DMS153 (cell line): ENCODE data around the gene DES.

Experiments used
- DNase-seq: peaks from one replicate; lab custom pipeline; 2025; lab: John Stamatoyannopoulos, UW

Gene DES

DNA sequence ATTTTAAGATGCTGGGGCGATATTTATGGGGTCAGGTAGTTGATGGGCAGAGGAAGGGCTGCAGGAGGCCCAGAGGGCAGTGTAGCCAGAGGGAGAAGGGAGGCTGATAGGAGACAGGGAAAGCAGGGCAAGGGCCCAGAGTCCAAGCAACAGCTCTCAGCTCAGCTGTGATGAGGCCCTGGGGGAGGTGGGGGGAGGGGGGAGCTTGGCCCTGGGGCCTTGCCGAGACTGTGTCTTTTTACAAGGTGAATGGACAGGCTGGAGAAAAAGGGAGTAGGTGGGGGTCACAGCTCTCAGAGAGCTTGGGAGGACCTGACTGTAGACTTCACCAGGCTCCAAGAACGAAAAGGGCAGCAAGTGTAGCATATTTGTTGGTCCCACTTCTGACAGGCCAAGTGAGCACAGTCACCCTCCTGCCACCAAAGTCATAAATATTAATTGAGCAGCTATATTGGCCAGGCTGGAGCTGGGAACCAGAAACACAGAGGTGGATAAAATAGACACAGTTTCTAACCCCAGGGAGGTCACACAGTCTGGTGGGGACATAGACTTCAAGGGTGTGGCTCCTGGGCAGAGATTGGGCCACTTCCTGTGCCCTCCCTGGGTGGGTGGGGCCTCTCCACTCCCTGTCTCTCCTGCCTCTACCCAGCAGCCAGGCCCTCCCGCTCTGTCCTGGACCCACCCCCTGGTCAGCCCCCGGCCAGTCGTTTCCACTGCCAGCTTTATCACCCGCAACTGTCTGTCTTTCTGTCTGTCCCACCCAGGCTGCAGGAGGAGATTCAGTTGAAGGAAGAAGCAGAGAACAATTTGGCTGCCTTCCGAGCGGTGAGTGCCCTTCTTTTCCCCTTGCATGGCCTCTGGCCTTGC lies 1.4 kb downstream of the DES start:
- DNase-seq, result no peak

DNA sequence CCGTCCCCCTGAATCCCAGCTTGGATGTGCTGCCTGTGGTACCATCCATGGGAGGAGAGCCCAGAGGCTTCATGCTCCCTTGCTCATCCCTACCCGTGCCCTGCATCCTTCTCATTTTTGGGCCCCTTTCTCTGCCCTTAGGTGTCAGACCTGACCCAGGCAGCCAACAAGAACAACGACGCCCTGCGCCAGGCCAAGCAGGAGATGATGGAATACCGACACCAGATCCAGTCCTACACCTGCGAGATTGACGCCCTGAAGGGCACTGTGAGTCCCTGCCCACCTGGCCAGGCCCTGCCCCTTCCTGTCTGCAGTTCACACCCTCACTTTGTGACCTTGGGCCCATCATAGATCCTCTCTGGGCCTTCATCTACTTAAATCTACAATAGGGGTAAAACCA lies 2.5 kb downstream of the DES start:
- DNase-seq, result no peak

DNA sequence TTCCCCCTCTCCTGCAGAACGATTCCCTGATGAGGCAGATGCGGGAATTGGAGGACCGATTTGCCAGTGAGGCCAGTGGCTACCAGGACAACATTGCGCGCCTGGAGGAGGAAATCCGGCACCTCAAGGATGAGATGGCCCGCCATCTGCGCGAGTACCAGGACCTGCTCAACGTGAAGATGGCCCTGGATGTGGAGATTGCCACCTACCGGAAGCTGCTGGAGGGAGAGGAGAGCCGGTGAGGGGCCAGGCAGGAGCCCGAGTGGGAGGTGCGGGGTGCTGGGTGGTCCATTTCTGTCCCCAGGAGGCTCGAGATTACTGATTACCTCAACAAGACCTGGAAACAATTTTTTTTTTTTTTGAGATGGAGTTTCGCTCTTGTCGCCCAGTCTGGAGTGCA lies 3.1 kb downstream of the DES start:
- DNase-seq, result no peak

DNA sequence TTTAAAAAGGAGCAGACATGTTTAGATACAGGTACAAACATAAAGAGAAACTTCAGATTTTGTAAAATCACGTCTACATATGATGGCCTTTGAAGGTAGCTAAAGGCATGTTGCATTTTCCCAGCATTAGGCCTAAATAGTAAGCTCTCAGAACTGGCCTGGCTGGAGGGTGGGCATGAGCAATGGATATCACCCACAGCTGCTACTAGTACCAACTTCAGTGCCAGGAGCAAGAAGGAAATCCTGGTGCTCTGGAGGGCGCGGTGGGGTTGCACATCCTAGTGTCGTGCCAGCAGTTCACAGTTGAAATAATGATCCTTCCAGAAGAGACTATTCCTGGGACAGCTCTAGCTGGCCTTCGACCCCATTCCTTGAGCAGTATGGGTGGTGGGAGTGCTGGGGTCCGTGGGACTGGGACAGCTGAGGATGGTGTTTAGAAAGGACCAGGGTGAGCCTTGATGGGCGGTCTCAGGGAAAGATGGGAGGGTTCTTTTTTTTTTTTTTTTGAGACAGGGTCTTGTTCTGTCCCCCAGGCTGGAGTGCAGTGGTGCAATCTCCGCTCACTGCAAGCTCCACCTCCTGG lies 4.9 kb downstream of the DES start:
- no peak for DNase-seq

DNA sequence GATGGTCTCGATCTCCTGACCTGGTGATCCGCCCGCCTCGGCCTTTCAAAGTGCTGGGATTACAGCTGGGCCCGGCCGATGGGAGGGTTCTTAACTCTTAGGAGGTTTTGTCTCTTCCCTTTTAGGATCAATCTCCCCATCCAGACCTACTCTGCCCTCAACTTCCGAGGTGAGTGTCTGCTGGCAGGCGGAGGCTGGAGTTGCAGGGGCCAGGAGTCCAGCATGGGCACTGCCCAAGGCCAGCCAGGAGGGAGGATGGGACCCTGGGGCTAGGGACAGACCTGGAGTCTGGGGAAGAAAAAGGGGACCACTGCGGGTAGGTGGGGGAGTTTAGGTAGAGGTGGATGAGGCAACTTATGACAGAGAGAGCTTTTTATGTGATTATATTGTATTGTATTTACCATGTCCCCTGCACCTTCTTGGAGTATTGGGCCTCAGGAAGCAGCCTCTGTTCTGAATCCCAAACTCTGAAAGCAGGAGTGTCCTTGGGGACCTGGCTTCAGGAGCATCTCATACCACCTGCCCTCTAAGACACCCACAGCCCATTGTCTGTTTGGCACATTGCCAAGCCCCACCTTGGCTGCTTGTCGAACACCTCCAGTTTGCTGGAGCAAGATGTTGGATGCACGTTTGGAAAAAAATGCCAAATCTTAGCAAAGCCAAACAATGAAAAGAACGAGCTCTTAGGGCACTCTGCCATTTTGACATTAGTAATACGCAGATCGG lies 5.6 kb downstream of the DES start:
- DNase-seq, result no peak

DNA sequence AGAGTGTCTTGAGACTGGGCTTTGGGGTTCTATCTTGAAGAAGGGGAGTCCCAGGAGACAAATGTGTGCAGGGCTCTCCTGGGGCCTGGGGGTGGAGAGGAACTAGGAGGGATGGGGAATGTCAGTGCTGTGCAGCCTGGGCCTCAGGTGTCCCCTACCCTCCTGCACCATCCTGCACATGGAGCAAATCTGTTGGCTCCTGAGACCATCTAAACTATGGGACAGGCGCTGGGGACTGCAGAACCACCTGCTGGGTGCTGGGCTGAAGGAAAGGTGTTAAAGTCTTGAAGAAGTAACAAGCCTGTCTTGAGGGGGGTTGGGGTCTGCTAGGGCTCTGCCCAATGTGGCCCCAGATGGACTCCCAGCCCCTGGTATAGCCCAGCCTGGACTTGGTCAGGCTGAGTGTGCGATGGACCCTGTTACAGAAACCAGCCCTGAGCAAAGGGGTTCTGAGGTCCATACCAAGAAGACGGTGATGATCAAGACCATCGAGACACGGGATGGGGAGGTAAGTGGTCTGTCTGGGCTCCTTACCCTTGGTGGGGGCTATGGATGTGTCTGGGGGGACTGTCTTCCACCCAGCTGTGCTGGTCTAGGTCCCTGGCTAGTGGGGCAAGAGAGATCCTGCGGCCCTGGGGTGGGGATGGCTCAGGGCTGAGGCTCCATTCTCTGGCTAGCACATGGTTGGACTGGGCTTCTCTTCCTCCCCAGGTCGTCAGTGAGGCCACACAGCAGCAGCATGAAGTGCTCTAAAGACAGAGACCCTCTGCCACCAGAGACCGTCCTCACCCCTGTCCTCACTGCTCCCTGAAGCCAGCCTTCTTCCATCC lies 7.3 kb downstream of the DES start:
- DNase-seq, result no peak

DNA sequence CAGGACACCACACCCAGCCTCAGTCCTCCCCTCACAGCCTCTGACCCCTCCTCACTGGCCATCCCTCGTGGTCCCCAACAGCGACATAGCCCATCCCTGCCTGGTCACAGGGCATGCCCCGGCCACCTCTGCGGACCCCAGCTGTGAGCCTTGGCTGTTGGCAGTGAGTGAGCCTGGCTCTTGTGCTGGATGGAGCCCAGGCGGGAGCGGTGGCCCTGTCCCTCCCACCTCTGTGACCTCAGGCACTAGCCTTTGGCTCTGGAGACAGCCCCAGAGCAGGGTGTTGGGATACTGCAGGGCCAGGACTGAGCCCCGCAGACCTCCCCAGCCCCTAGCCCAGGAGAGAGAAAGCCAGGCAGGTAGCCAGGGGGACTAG lies 7.9 kb downstream of the DES start:
- DNase-seq, result no peak

DNA sequence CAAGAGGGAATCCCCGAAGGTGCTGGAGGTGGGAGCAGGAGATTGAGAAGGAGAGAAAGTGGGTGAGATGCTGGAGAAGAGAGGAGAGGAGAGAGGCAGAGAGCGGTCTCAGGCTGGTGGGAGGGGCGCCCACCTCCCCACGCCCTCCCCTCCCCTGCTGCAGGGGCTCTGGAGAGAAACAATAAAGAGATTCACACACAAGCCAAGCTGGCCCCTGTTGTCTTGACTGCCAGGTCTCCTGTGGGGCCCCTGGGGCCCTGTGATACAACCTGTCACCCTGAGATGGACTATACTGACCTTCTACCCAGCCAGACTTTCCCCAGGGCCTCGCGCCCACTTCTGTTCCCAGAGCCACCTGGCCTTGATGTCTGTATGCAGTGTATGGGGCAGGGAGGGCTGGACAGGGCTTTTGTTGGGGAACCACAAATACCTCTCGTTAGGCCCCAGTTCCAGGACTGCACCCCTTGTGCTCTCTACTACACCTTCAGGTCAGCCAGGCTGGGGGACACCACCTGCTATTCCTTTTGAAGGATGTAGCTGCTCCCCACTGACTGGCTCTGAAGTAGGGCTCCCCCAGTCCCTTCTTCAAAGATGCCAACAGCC lies 8.5 kb downstream of the DES start:
- no peak for DNase-seq

DNA sequence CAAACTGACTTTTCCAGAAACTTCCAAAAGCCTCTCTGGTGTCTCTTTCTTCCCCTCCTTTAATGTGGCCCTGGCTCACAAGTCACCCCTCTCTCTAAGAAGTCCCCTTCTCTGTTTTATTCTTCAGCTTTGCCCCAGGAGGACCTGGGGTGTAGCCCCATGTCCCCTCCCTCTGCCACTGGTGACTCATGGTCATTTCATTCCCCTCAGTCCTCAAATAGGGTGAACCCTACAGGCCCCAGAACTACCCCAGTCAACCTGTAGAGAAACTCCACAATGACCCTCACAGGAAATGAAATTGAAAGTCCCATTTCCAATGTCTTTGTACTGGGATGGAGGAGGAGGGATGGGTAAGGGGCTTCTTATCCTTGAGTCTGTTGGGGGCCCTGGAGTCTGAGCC lies 10.3 kb downstream of the DES start:
- DNase-seq, result no peak

DNA sequence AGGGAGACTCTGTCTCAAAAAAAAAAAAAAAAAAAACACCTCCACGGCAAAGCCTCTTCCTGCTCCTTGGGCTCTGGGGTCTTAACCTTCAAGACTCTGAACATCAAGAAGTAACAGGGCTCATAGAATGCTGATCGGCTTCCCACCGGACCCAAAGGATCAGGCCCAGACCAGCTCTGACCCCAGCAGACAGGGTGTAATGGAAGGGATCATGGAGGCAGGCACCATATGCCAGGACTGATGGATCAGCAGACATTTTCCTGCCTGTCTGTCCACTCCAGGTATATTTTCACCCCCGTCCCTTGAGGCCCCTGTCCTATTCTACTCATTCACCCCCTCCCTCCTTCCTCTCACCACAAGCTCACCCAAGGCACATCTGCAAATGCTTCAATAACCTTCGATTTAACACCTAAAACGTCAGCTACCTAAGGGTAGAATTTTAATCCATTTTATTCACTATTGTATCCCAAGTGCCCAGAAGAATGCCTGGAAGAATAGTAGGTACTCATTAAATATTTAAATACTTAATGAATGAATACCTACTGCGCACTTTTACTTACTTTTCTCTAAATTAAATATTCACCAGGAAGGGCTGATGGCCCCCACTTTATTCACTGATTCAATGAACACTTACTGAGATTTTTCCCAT lies 11.9 kb downstream of the DES start:
- no peak for DNase-seq

DNA sequence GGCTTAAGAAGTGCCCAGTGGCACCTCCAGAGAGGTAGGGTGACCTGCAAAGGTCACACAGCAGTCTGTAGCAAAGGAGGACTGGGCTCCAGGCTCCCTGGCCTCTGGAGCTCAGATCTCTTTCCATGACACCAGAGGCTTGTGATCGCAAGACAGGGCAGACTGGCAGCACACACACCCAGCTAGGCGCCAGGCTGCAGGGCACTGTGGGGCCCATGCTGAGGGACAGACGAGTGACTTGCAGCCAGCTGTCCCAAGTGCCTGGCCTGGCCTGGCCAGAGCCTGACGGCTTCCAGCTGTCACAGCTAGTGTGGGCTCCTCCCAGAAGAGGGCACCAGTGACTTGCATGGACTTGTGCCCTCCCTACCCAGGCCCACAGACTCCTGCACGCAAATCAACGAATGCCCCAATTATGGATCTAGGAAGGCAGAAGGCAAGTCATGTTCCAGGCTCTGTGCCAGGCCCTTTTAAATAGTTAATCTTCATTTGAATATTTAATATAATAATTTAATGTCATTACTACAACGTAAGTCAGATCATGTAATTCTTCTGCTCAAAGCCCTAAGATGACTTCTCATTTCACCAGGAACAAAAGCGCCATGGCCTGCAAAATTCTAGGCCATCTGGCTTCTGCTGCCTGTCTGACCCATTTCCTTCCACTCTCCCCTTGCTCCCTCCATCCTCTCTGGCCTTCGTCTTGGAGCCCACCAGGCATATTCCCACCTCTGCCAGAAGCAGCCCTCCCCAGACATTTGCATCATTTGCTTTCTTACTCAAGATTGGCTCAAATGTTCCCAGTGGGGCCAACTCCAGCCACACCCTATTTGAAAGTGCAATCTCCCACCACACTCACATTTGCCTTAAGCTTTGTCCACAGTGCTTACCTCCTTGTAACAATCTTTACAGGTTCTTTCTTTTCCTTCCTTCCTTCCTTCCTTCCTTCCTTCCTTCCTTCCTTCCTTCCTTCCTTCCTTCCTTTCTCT lies 12.7 kb downstream of the DES start:
- DNase-seq, result peak; percentile 23

DNA sequence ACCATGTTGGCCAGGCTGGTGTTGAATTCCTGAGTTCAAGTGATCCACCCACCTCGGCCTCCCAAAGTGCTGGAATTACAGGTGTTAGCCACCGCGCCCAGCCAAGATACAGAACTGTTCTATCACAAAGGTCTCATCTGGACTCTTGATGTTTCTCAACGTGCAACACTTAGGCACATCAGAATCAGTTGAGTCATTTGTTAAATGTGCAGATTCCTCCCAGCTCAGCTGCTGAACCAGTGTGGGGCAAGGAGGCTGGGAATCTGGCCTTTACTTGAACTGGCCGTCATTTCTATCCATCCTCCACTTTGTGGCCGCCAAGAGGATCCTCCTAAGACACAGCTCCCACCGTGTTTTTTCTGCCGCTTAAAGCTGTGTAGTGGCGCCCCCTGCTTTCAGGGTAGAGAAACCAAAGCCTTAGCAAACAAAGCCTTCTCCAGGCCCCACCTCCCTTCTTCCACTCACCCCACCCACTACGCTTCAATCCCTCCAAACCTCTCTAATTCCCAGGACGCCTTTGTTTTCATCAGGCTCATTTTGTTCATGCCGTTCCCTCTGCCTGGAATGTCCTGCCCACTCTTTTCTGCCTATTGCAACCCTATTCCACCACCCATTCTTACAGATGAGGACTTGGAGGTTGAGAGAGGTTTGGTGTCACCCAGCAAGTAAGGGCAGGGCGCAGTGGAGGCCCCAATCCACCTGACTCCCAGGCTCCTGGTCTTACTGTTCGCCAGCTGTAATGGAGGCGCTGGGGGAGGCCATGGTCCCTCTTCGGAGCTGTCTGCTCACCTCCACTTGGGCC lies 15.7 kb downstream of the DES start:
- peak; percentile 51 for DNase-seq

DNA sequence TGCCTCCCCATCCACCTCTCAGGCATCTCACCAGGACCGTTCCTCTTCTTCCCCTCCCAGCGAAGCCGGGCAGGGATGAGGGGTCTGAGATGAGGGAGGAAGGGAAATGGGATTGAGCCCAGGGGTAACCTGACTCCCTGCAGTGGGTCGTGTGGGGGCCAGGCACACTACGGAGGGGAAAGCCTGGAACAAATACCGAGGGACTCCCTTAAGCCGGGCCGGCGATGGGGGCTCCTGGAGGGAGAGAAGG lies 16.2 kb downstream of the DES start:
- DNase-seq, result no peak

DNA sequence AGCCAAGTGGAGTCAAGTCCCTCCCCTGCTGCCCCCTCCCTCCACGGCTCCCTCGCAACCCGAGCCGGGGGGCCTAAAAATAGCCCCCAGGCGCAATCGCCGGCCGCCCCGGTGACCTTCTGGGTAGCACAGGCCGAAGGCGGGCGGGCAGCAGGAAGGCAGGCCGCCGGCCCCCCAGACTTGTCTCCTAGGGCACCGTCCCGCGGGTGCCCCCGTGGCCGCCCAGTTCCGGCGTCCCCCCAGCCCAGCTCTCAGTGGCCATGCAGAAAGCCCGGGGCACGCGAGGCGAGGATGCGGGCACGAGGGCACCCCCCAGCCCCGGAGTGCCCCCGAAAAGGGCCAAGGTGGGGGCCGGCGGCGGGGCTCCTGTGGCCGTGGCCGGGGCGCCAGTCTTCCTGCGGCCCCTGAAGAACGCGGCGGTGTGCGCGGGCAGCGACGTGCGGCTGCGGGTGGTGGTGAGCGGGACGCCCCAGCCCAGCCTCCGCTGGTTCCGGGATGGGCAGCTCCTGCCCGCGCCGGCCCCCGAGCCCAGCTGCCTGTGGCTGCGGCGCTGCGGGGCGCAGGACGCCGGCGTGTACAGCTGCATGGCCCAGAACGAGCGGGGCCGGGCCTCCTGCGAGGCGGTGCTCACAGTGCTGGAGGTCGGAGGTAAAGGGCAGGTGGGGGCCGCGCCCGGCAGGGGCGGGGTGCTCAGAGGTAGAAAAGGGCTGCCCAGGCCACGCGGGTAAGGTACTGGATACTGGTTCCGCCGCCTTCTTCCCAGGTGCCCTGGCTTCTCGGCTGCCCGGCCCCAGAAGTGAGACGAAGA lies 16.7 kb downstream of the DES start, which contains the start of gene SPEG:
SPEG (plus strand) TSS at position 126 of the 808 bp plus-strand sequence; CDS start at position 261, 135 bp downstream.
- no peak for DNase-seq

DNA sequence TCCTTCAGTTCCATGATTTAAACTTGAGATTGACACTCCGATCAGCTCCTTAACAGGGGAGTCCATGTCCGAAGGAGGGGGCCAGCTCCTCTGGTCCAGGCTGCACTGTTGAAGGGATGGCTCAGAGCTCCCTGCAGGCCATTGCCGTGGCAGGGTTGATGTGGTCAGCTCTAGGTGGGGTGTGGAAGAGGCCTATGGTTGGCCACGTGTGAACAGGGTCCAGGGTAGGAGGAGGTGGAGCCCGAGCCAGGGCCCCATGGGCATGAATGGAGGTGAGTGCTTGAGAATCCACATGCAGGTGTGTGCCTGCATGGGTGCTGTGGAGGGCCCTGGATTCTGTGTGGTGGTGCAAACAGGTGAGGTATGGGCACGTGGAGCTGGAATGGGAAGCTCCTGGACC lies 17.5 kb downstream of the DES start:
- no peak for DNase-seq

DNA sequence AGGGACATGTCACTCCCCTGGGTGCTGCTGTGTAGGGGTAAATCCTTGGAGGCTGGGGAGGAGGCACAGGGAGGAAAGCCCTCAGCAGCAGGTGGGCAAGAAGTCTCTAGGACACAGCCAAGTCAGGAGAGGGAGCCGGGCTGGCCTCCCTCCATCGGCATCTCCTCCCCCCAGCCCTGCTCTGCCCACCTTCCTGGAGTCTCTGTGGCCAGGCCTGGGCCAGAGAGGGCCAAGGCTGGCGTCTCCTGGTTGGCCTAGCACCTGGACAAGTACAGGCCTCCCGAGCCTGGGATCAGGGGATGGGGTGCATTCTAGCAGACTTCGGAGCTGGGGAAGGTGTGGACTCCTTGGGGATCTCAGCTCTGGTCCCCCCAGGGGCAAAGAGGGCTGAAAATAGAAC lies 18.3 kb downstream of the DES start:
- no peak for DNase-seq

DNA sequence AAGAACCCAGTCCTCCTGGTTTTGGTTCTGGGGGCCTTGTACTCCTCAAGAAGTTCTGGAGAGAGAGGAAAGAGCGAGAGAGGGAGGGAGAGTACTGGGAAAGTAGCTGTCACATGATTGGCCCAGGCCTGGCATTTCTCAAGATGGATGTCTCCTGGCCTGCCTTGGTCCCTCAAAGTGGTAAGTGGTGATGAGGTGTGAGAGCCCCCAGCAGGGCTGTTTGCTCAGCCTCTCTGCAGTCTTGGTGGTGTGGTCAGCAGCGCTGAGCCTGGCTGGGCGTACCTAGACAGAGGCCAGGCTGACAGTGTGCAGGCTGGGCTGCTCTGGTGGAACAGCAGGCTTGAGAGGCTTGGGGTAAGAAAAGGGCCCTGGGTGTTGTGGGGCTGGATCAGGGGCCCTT lies 19.0 kb downstream of the DES start:
- no peak for DNase-seq

DNA sequence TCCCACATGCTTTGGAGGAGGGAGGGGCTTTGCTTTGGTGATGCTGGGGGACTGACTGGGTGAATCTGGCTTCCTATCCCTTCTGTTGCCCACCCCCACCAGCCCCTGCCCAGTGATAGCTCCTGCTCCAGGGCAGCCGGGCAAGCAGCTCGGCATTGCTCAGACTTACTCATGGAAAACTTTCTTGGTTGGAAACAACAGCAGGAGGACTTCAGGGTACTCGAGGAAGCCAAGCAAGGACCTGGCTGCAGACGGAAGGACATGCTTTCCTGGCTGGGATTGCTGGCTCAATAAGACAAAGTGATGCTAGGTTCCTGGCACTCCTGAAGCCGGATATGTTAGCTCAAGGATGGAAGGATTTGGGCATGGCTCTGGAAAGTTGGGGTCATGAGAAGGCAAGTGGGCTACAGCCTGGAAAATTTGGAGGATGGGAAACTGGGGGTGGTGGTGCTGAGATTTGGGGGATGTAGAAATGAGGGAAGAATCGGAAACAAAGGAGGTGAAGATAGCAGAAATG lies 19.6 kb downstream of the DES start:
- no peak for DNase-seq
